ENCODE measurements around the gene PDK3.

The PDK3 gene

DNA sequence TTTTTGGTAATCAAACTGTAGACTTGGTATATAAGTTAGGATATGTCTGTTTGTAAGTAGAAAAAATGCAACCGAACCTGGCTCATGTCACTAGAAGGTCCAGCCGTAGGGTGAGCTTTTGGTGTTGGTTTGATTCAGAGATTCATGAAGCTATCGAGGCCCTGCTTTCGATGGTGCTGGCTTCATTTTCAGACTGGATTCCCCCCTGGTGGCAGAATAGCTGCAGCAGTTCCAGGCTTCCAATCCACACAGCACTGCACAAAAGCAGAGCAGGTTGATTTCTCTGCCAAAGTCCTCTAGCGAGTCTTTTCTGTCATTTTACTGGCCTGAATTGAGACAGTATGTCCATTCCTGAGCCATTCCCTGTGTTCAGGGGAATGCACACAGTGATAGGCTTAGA lies 33.1 kb downstream of the PDK3 start:
- Histone ChIP-seq H2AFZ (ENCODE audit: low read length) (peak overlapping the region; percentile 42; the same call in 1 of the 2 replicates), H3K27ac (ENCODE audit: low read length) (peak overlapping the region; percentile 10; the same call in 1 of the 2 replicates), H3F3A (ENCODE audit: insufficient read depth, low read length) (peaks cover 6% of the 10 kb centered on the region; the same call in 1 of the 2 replicates), H4K20me1 (ENCODE audit: insufficient read depth, low read length) (no peaks in the 10 kb centered on the region), H3K4me1 (ENCODE audit: low read length) (peaks cover 4% of the 10 kb centered on the region; the same call in 1 of the 2 replicates), H3K4me3 (ENCODE audit: low read length) (peak overlapping the region; percentile 47), H3K79me2 (ENCODE audit: low read length) (no peaks in the 10 kb centered on the region), H3K9ac (ENCODE audit: low read length) (peak overlapping the region; percentile 23; the same call in 1 of the 2 replicates), H3K4me2 (ENCODE audit: low read depth, low read length) (peak overlapping the region; percentile 72), H3K27me3 (replicated peaks; ENCODE audit: insufficient read depth, low read length) (no peaks in the 10 kb centered on the region), H3K36me3 (replicated peaks; ENCODE audit: insufficient read depth, low read length) (no peaks in the 10 kb centered on the region), H3K9me2 (replicated peaks; ENCODE audit: insufficient read depth, low read length) (no peaks in the 10 kb centered on the region), H3K9me3 (replicated peaks; ENCODE audit: insufficient read depth, low read length) (no peaks in the 10 kb centered on the region)
- TF ChIP-seq EZH2 (optimal IDR thresholded peaks at IDR 0.05; ENCODE audit: low read depth, low read length) (no peak), EZH2phosphoT487 (IDR thresholded peaks at IDR 0.05; ENCODE audit: low read length) (no peak)
- TF ChIP-seq, protein P1, sequence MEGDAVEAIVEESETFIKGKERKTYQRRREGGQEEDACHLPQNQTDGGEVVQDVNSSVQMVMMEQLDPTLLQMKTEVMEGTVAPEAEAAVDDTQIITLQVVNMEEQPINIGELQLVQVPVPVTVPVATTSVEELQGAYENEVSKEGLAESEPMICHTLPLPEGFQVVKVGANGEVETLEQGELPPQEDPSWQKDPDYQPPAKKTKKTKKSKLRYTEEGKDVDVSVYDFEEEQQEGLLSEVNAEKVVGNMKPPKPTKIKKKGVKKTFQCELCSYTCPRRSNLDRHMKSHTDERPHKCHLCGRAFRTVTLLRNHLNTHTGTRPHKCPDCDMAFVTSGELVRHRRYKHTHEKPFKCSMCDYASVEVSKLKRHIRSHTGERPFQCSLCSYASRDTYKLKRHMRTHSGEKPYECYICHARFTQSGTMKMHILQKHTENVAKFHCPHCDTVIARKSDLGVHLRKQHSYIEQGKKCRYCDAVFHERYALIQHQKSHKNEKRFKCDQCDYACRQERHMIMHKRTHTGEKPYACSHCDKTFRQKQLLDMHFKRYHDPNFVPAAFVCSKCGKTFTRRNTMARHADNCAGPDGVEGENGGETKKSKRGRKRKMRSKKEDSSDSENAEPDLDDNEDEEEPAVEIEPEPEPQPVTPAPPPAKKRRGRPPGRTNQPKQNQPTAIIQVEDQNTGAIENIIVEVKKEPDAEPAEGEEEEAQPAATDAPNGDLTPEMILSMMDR (IDR thresholded peaks at IDR 0.05; ENCODE audit: low read length), result peak; percentile 63
- DNase-seq, result peak; percentile 57

DNA sequence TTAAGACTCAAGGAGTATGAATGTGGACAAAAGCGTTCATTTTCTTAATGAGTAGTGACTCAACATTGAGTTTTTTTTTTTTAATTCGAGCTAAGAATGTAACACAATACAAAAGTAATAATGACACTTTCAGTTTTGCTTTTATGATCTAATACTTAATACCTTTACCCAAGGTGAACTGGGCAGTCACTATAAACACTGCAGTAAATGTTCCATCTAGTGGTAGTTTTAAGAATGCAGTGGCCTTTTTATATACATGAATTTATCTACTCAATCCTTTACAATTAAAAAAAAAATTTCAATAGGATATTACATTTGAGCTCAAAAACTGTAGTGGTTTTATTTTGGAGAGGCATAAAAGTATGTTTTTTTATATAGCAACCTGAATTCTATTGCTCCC lies 33.9 kb downstream of the PDK3 start:
- Histone ChIP-seq H3K9me2 (replicated peaks; ENCODE audit: insufficient read depth, low read length) (no peaks in the 10 kb centered on the region), H3F3A (ENCODE audit: insufficient read depth, low read length) (peaks cover 6% of the 10 kb centered on the region; the same call in 1 of the 2 replicates), H3K4me2 (ENCODE audit: low read depth, low read length) (peak overlapping the region; percentile 72; the same call in 1 of the 2 replicates), H3K27ac (ENCODE audit: low read length) (peak overlapping the region; percentile 10; the same call in 1 of the 2 replicates), H3K4me3 (ENCODE audit: low read length) (peak overlapping the region; percentile 47), H3K79me2 (ENCODE audit: low read length) (no peaks in the 10 kb centered on the region), H3K4me1 (ENCODE audit: low read length) (peaks cover 4% of the 10 kb centered on the region; the same call in 1 of the 2 replicates), H3K27me3 (replicated peaks; ENCODE audit: insufficient read depth, low read length) (no peaks in the 10 kb centered on the region), H4K20me1 (ENCODE audit: insufficient read depth, low read length) (no peaks in the 10 kb centered on the region), H2AFZ (ENCODE audit: low read length) (peak overlapping the region; percentile 42; the same call in 1 of the 2 replicates), H3K9ac (ENCODE audit: low read length) (peak overlapping the region; percentile 23; the same call in 1 of the 2 replicates), H3K36me3 (replicated peaks; ENCODE audit: insufficient read depth, low read length) (no peaks in the 10 kb centered on the region), H3K9me3 (replicated peaks; ENCODE audit: insufficient read depth, low read length) (no peaks in the 10 kb centered on the region)
- TF ChIP-seq EZH2phosphoT487 (IDR thresholded peaks at IDR 0.05; ENCODE audit: low read length), result no peak
- TF ChIP-seq, protein P1 (IDR thresholded peaks at IDR 0.05; ENCODE audit: low read length), result peak; percentile 58
- no peak for TF ChIP-seq EZH2 (optimal IDR thresholded peaks at IDR 0.05; ENCODE audit: low read depth, low read length)
- DNase-seq, result peak; percentile 61

DNA sequence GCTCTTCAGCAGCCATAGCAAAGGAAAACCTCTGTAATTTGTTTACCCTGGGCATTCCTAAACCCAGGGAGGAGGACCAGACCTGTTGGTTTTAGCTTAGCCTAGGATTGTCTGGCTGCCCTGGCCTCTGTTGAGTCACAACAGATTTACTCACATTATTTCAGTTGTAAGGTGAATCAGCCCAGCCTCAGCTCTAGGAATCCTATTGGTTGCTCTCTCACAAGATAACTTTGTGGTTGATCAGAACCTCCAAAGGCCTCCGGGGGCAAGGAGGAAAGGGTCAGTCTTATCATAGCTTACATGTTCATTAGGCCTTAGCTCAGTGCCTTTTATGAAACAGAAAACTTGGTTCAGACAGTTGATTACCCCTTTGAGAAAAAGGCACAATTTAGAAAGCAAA lies 41.0 kb downstream of the PDK3 start:
- H3K4me3 ChIP-seq (ENCODE audit: low read length), result no peak overlapping the region
- H3K27me3 ChIP-seq (replicated peaks; ENCODE audit: insufficient read depth, low read length), result no peaks in the 10 kb centered on the region
- no peak overlapping the region for H3K4me2 ChIP-seq (ENCODE audit: low read depth, low read length)
- no peak for DNase-seq
- H3K36me3 ChIP-seq (replicated peaks; ENCODE audit: insufficient read depth, low read length), result no peaks in the 10 kb centered on the region
- TF ChIP-seq EZH2phosphoT487 (IDR thresholded peaks at IDR 0.05; ENCODE audit: low read length), result no peak
- TF ChIP-seq, protein P1 (IDR thresholded peaks at IDR 0.05; ENCODE audit: low read length), result no peak
- TF ChIP-seq EZH2 (optimal IDR thresholded peaks at IDR 0.05; ENCODE audit: low read depth, low read length), result no peak
- H3K9ac ChIP-seq (ENCODE audit: low read length), result no peak overlapping the region
- no peaks in the 10 kb centered on the region for H3K9me2 ChIP-seq (replicated peaks; ENCODE audit: insufficient read depth, low read length)
- H3F3A ChIP-seq (ENCODE audit: insufficient read depth, low read length), result no peaks in the 10 kb centered on the region
- H2AFZ ChIP-seq (ENCODE audit: low read length), result no peak overlapping the region
- H3K9me3 ChIP-seq (replicated peaks; ENCODE audit: insufficient read depth, low read length), result no peaks in the 10 kb centered on the region
- H3K4me1 ChIP-seq (ENCODE audit: low read length), result no peaks in the 10 kb centered on the region
- H4K20me1 ChIP-seq (ENCODE audit: insufficient read depth, low read length), result no peaks in the 10 kb centered on the region
- no peak overlapping the region for H3K27ac ChIP-seq (ENCODE audit: low read length)
- no peaks in the 10 kb centered on the region for H3K79me2 ChIP-seq (ENCODE audit: low read length)
